Lower leg skin (tissue), 3 donors: ENCODE data around the gene GJB4.

Source experiments
- CTCF ChIP-seq, 3 donors: fragments of 450-650 bp; IDR thresholded peaks; one replicate each; pipeline ENCODE4 v1.5.1; 2016; ENCODE audit warnings: antibody characterized with exemption in 3 of 3, mild to moderate bottlenecking in 3 of 3, moderate library complexity in 2 of 3
- POLR2A ChIP-seq, 2 donors: fragments of 450-650 bp; IDR thresholded peaks; one replicate each; pipeline ENCODE4 v1.6.1; 2016 to 2017; ENCODE audit warnings: antibody characterized with exemption in 2 of 2, mild to moderate bottlenecking in 1 of 2, moderate library complexity in 1 of 2

GRCh38 chr1:34757386-34757785, 2.2 kb upstream of the GJB4 start:
- TF ChIP-seq CTCF (IDR thresholded peaks at IDR 0.05): no peak
- no peak for TF ChIP-seq POLR2A (IDR thresholded peaks at IDR 0.05)
